Esophagus squamous epithelium (tissue), 4 donors: ENCODE data around the gene SLC9A9.

Experiments used
- POLR2A ChIP-seq, 4 donors: fragments of 450-650 bp; IDR thresholded peaks; one replicate each; pipeline ENCODE4 v1.6.1; 2017; ENCODE audit warnings: antibody characterized with exemption in 4 of 4, mild to moderate bottlenecking in 4 of 4, moderate library complexity in 3 of 4
- TF ChIP-seq, protein P1 (sequence below), 6 experiments: fragments of 450-650 bp in 4 of 6; fragments of 200-600 bp in 2 of 6; sonication (generic) in 2 of 6; IDR thresholded peaks; one replicate each; pipeline ENCODE4 v1.5.1; 2016 to 2019; ENCODE audit warnings: antibody characterized with exemption in 6 of 6, mild to moderate bottlenecking in 4 of 6, moderate library complexity in 4 of 6

GRCh38 chr3:143668924-143669790 is 179.1 kb downstream of the SLC9A9 start:
- TF ChIP-seq POLR2A (IDR thresholded peaks at IDR 0.05) = no peak
- TF ChIP-seq, protein P1, sequence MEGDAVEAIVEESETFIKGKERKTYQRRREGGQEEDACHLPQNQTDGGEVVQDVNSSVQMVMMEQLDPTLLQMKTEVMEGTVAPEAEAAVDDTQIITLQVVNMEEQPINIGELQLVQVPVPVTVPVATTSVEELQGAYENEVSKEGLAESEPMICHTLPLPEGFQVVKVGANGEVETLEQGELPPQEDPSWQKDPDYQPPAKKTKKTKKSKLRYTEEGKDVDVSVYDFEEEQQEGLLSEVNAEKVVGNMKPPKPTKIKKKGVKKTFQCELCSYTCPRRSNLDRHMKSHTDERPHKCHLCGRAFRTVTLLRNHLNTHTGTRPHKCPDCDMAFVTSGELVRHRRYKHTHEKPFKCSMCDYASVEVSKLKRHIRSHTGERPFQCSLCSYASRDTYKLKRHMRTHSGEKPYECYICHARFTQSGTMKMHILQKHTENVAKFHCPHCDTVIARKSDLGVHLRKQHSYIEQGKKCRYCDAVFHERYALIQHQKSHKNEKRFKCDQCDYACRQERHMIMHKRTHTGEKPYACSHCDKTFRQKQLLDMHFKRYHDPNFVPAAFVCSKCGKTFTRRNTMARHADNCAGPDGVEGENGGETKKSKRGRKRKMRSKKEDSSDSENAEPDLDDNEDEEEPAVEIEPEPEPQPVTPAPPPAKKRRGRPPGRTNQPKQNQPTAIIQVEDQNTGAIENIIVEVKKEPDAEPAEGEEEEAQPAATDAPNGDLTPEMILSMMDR (IDR thresholded peaks at IDR 0.05) = no peak
